ENCODE data around the gene SAFB2. TPM values are rescaled to one million over a fixed set of nuclear protein-coding genes. Genes with fewer than 3 reads are reported as not detected.

The SAFB2 gene
- total RNA-seq, 4 donors from 2014 or later: 59.5 to 200 (median 121) TPM

GRCh38 chr19:5579286-5579685 is 43.3 kb downstream of the SAFB2 start:
- Histone ChIP-seq H3K4me1 (peaks cover 0 to 4% (median 0%) of the 10 kb centered on the region in 4 donors), H3K36me3 (peaks cover 0 to 10% (median 0%) of the 10 kb centered on the region in 3 donors)

DNA sequence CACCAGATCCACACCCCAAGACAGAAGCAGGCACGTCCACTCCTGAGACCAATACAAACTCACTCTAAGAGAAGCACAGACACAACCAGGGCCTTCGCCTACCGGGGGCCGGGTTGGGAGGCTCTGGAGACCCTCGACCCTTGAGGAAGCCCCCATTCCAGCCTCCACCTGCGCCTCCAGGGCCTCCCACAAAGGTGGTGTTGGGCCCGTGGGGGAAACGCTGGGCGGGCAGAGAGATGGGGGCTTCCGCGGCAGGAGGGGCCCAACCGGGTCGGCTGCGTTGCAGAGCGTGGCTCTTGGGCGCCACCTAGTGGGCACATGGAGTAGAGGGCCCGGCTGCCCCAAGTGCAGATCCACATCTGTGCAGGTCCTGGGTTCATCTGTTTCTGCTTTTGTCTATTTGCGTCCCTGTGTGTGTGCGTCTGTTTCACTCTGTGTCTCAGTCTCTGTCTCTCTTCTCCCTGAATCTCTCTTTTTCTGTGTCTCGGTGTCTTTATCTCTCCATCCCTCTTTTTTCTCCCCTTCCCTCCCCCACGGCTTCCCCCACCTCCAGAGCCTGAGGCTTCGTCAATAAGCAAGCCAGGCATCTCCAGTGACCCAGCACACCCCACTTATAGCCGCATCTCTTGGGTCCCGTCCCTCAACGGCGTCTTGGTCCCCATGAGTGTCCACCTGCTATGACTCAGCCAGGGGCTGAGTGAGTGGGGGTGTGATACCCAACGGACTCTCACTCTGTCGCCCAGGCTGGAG is 44.3 kb downstream of the SAFB2 start:
- H3K9me3 ChIP-seq: no peaks in the 10 kb centered on the region
- H3K27me3 ChIP-seq: no peaks in the 10 kb centered on the region
- peak overlapping the region in 1 of 4 donors; percentile 12 for H3K27ac ChIP-seq
- peaks cover 0 to 8% (median 0%) of the 10 kb centered on the region in 3 donors for H3K36me3 ChIP-seq
- peaks cover 0 to 4% (median 0%) of the 10 kb centered on the region in 4 donors for H3K4me1 ChIP-seq
- TF ChIP-seq CTCF (IDR thresholded peaks at IDR 0.05) (peak; percentile 77 to 98 (median 90)), POLR2A (IDR thresholded peaks at IDR 0.05) (no peak)
- peak; percentile 38 to 82 (median 81) for DNase-seq
- no peak overlapping the region for H3K4me3 ChIP-seq

More at GRCh38 chr19:5579286-5579685, 43.3 kb downstream of the SAFB2 start:
- no peak for DNase-seq
- no peak overlapping the region for H3K27ac ChIP-seq
- H3K9me3 ChIP-seq: no peaks in the 10 kb centered on the region
- TF ChIP-seq CTCF (IDR thresholded peaks at IDR 0.05): no peak
- no peak for TF ChIP-seq POLR2A (IDR thresholded peaks at IDR 0.05)
- H3K4me3 ChIP-seq: no peak overlapping the region
- H3K27me3 ChIP-seq: no peaks in the 10 kb centered on the region

- Histone ChIP-seq H3K27me3 (no peaks in the 10 kb centered on the region), H3K9me3 (no peaks in the 10 kb centered on the region), H3K27ac (no peak overlapping the region), H3K4me3 (no peak overlapping the region), H3K36me3 (no peaks in the 10 kb centered on the region), H3K4me1 (peaks cover 0 to 4% (median 0%) of the 10 kb centered on the region in 4 donors)
- no peak for DNase-seq
- TF ChIP-seq CTCF (IDR thresholded peaks at IDR 0.05) (no peak), POLR2A (IDR thresholded peaks at IDR 0.05) (no peak)
Observed at GRCh38 chr19:5575590-5575989, 47.0 kb downstream of the SAFB2 start.

DNA sequence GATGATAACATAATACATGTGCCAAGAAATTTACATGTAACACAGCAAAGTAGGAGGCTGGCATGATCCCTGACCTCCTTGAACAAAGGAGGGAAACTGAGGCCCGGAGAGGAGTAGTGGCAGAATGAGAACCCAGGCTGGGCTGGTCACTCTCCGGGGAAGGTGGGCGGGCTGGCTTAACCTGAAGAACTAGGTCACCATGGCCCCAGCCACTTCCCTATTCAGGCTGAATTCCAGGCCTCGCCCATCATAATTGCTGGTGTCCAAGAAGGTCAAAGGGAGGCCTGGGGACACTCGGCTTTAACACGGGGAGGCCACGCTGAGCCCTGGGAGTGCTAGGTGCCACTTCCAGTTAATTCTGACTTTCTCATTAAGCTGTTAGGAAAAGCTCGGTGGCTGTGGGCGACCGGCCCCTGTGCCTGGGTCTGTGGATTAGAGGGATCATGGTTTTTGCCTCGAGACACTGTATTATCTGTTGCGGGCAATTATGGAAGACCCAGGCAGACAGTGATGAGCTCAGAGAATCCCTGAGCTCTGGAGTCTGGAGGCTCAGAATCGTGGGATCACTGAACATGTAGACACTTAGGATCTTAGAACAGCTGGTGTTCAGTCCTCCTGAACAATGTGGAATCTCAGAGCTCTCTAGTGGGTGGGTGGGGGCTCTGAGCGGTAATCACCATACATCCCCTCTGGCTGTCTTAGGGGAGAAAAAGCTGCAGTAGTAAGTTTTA is 49.9 kb downstream of the SAFB2 start:
- Histone ChIP-seq H3K27ac (no peak overlapping the region), H3K36me3 (no peaks in the 10 kb centered on the region), H3K4me1 (no peaks in the 10 kb centered on the region), H3K4me3 (no peak overlapping the region), H3K9me3 (no peaks in the 10 kb centered on the region), H3K27me3 (no peaks in the 10 kb centered on the region)
- peak in 1 of 3 donors; percentile 70 for DNase-seq
- TF ChIP-seq CTCF (IDR thresholded peaks at IDR 0.05): no peak
- TF ChIP-seq POLR2A (IDR thresholded peaks at IDR 0.05): no peak

DNA sequence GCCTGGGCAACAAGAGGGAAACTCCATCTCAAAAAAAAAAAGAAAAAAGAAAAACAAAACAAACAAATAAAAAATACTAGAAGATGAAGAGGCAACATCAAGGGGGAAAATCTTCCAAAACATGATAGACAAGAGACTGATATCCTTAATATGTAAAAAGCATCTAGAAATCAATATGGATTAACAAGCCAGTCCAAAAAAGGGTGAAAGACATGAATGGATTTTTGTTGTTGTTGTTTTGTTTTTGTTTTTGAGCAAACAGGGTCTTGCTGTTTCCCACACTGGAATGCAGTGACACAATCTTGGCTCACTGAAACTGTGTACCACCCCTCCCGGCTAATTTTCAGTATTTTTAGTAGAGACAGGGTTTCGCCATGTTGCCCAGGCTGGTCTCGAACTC is 50.8 kb downstream of the SAFB2 start:
- H3K4me1 ChIP-seq: no peaks in the 10 kb centered on the region
- no peaks in the 10 kb centered on the region for H3K36me3 ChIP-seq
- no peak for DNase-seq
- TF ChIP-seq CTCF (IDR thresholded peaks at IDR 0.05) (no peak), POLR2A (IDR thresholded peaks at IDR 0.05) (no peak)
- no peak overlapping the region for H3K4me3 ChIP-seq
- H3K27me3 ChIP-seq: peaks cover 0 to 6% of the 10 kb centered on the region in 2 donors
- no peak overlapping the region for H3K27ac ChIP-seq
- no peaks in the 10 kb centered on the region for H3K9me3 ChIP-seq
